ENCODE measurements around the gene LAMA3.

Gene LAMA3

DNA sequence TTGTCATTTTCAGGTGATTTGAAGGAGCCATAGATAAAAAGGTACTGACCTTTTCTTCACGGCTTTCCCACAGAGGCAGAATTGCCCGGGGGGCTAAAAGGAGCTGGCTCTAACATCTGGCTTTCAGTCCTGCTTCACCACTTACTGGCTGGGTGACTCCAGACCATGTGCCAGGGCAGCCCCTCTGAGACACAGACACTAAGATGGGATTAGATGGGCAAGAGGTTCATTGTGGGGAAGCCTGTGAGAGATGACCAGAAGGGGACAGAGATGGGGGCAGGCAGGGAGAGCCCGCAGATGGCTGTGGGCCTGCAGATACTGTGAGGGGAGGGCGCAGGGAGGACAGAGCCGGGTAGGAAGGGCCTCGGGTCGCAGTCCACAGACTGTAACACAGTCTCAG, 250.6 kb downstream of the LAMA3 start:
- Histone ChIP-seq H3K27ac (no peak overlapping the region), H2AFZ (ENCODE audit: low read depth) (no peak overlapping the region), H3K79me2 (ENCODE audit: insufficient read depth, low read depth) (no peaks in the 10 kb centered on the region), H3K36me3 (ENCODE audit: insufficient read depth) (no peaks in the 10 kb centered on the region), H3K4me2 (no peak overlapping the region), H4K20me1 (ENCODE audit: insufficient read depth) (no peaks in the 10 kb centered on the region), H3K27me3 (ENCODE audit: insufficient read depth, low read depth) (peaks cover 33% of the 10 kb centered on the region; the same call in 1 of the 2 replicates), H3K9ac (no peak overlapping the region), H3K4me1 (ENCODE audit: low read depth, poor library complexity, severe bottlenecking) (peaks cover 14% of the 10 kb centered on the region), H3K4me3 (IDR thresholded peaks at IDR 0.05; ENCODE audit: insufficient read depth, low read depth, low read length) (no peak overlapping the region)
- TF ChIP-seq CTCF (conservative IDR thresholded peaks at IDR 0.05; ENCODE audit: low read depth, low read length) = no peak

DNA sequence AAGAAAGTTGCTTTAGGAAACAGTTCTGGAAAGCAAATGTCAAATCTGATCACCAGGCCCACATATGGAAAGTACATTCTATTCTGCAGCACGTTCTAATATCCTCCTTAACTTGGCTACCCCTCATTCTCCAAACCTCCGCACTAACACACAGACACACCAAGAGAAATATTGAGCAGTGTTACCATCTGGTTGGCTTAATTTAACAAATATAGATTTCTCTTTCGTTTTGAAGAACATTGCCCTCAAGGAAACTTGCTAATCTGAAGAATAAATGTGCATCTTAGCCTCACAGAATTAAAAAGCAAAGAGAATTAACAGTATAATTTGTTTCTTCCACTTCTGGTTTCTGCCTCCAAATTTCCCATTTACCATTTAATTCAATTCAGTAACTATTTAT, 252.5 kb downstream of the LAMA3 start:
- no peak overlapping the region for H3K9ac ChIP-seq
- H2AFZ ChIP-seq (ENCODE audit: low read depth) = no peak overlapping the region
- H3K27me3 ChIP-seq (ENCODE audit: insufficient read depth, low read depth) = peaks cover 38% of the 10 kb centered on the region; the same call in 1 of the 2 replicates
- H3K79me2 ChIP-seq (ENCODE audit: insufficient read depth, low read depth) = no peaks in the 10 kb centered on the region
- no peak overlapping the region for H3K4me3 ChIP-seq (IDR thresholded peaks at IDR 0.05; ENCODE audit: insufficient read depth, low read depth, low read length)
- no peaks in the 10 kb centered on the region for H4K20me1 ChIP-seq (ENCODE audit: insufficient read depth)
- TF ChIP-seq CTCF (conservative IDR thresholded peaks at IDR 0.05; ENCODE audit: low read depth, low read length) = no peak
- H3K36me3 ChIP-seq (ENCODE audit: insufficient read depth) = no peaks in the 10 kb centered on the region
- no peak overlapping the region for H3K4me2 ChIP-seq
- H3K27ac ChIP-seq = no peak overlapping the region
- peaks cover 14% of the 10 kb centered on the region for H3K4me1 ChIP-seq (ENCODE audit: low read depth, poor library complexity, severe bottlenecking)

DNA sequence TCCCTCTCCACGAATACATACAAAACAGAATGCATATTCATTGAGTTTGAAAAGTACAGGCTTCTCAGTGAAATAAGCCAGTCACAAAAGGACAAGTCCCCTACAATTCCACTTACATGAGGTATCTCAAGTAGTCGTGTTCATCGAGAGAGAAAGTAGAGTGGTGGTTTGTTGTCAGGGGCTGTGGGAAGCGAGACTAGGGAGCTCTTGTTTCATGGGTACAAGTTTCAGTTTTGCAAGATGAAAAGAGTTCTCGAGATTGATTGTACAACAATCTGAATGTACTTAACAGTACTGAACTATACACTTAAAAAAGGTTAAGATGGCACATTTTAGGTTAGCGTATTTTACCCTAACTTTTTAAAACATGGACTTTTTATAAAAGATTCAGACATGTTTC, 253.9 kb downstream of the LAMA3 start:
- TF ChIP-seq CTCF (conservative IDR thresholded peaks at IDR 0.05; ENCODE audit: low read depth, low read length) = no peak
- Histone ChIP-seq H3K4me3 (IDR thresholded peaks at IDR 0.05; ENCODE audit: insufficient read depth, low read depth, low read length) (no peak overlapping the region), H3K4me2 (peak overlapping the region; percentile 41), H3K27ac (no peak overlapping the region), H3K36me3 (ENCODE audit: insufficient read depth) (no peaks in the 10 kb centered on the region), H3K4me1 (ENCODE audit: low read depth, poor library complexity, severe bottlenecking) (peaks cover 14% of the 10 kb centered on the region), H3K79me2 (ENCODE audit: insufficient read depth, low read depth) (no peaks in the 10 kb centered on the region), H2AFZ (ENCODE audit: low read depth) (no peak overlapping the region), H3K9ac (no peak overlapping the region), H3K27me3 (ENCODE audit: insufficient read depth, low read depth) (peaks cover 38% of the 10 kb centered on the region; the same call in 1 of the 2 replicates), H4K20me1 (ENCODE audit: insufficient read depth) (no peaks in the 10 kb centered on the region)

DNA sequence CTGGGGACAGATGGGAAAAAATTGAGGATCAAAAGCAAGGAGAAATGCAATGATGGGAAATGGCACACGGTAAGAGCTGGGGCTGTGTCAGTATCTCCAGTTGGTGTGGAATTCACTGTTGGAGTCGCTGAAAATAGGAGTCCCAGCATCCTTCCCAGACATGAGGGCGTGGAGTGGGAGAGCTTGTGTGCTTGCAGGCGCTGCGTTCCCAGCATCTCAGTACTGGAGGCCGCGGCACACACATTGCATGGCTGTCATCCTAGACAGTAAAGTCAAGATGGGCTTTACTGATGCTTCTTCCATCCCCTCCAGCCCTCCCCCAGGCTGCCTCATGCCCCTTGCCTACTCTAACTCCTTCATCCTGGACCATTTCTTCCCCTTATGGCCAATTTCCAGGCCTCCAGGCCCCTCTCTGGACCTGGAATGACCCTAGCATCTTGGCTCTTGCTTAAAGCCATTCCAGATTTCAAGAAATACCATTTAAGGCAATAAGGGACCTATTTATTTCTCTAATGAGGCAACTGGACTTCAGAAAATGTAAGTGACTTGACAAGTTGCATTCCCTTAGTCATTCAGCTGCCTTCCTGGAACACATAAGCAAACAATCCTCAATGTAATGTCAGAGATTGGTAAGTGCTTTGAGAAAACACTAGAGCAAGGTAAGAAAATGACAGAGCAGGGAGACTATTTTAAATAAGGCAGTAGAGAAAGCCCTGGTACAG, 254.8 kb downstream of the LAMA3 start:
- no peaks in the 10 kb centered on the region for H3K36me3 ChIP-seq (ENCODE audit: insufficient read depth)
- H3K4me1 ChIP-seq (ENCODE audit: low read depth, poor library complexity, severe bottlenecking) = peaks cover 14% of the 10 kb centered on the region
- H3K27ac ChIP-seq = no peak overlapping the region
- no peak for TF ChIP-seq CTCF (conservative IDR thresholded peaks at IDR 0.05; ENCODE audit: low read depth, low read length)
- H4K20me1 ChIP-seq (ENCODE audit: insufficient read depth) = no peaks in the 10 kb centered on the region
- no peak overlapping the region for H2AFZ ChIP-seq (ENCODE audit: low read depth)
- peaks cover 38% of the 10 kb centered on the region; the same call in 1 of the 2 replicates for H3K27me3 ChIP-seq (ENCODE audit: insufficient read depth, low read depth)
- H3K4me2 ChIP-seq = no peak overlapping the region; the same call in 1 of the 2 replicates
- H3K79me2 ChIP-seq (ENCODE audit: insufficient read depth, low read depth) = no peaks in the 10 kb centered on the region
- no peak overlapping the region for H3K9ac ChIP-seq
- no peak overlapping the region for H3K4me3 ChIP-seq (IDR thresholded peaks at IDR 0.05; ENCODE audit: insufficient read depth, low read depth, low read length)

Data from KMS-11 (cell line).